Measurements from ENCODE around the gene DGCR8.
"Not testable (repeated sequence)": the region's sequence is repeated elsewhere in the genome, so short reads cannot be mapped to it uniquely, and the experiment has no call there.

Gene DGCR8

DNA sequence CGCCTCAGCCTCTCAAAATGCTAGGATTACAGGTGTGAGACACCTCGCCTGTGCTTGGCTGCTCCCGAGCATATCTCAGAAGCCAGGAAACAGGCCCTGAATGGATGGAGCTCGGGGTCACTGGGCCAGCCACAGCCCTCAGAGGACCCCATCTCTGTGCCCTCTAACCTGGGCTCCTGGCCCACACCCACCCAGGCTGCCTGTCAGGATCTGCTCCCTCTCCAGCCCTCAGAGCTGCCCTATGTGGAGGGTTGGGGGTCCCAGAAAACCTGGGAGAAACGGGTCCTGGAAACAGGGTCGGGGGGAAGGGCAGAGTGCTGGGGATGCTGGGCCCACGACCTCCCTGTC, 76.0 kb downstream of the DGCR8 start:
- DNase-seq: no peak

DNA sequence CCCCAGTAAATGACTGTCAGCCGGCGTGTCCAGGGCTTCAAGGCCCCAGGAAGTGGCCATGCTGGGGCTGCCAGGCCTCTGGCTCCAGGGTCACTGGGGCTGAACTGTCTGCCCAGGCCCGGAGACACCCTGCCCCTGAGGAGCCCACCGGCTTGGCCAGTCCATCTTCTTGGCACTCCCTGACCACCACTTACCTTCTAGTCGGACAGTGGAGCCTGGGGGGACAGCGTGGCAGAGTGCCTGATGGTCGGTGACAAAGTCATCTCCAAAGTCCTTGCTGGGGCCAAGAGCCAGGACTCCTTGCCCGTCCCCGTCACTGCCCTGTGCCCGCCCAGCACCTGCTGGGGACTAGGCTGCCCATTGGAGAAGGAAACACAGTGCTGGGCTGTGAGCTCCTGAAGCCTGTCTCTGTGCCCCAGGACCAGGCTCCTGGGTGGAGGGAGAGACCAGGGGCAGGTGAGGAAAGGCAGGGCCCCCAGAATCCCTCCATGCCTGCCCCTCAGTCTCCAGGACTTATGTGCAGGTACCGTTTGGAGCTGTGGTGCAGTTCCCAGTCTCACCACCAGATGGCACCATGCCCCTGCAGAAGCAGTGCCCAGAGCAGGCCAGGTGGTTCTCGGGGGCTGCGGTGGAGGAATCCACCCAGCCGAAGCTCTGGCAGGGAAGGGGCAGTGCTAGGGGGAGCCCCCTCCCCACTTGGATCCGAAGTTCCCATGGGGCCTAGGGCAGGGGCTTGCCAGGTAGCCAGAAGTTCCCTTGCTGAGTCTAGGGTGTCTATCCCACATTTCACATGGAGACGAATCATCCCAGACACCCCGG, 76.8 kb downstream of the DGCR8 start:
- DNase-seq: peak; percentile 85 to 89

DNA sequence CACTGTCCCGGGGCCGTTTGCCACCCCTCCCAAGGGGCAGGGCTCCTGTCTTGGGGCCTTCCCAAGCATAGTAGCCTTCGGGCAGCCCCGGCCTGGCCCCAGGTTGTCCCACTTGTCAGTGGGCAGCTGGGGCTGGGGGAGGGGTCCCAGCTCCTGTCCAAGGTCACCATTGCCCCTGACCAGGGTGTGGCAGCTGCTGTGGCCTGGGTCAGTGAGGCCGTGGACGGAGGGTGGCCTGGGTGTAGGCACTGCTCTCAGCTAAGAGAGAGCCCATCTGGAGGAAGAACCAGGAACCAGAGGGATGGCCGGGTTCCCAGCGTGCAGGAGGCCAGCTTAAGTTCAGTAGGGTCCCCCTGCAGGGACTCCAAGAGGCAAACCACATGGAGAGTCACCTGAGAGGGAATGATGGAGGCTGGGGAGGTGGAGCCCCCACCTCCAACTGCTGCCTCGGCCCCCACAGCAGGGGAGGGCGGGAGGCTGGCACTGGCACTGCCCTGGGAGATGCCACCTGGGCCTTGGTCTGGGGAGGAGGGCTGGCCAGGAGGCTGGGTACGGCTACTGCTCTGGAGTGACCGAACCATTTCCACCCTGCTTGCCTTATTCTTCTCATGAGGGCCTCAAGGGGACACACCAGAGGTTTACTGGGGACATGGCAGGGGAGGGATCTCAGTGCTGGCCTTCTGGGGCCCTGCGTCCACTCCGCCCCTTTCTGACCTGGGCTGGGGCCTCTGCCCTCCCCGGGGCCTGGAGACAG, 77.6 kb downstream of the DGCR8 start:
- no peak for DNase-seq

DNA sequence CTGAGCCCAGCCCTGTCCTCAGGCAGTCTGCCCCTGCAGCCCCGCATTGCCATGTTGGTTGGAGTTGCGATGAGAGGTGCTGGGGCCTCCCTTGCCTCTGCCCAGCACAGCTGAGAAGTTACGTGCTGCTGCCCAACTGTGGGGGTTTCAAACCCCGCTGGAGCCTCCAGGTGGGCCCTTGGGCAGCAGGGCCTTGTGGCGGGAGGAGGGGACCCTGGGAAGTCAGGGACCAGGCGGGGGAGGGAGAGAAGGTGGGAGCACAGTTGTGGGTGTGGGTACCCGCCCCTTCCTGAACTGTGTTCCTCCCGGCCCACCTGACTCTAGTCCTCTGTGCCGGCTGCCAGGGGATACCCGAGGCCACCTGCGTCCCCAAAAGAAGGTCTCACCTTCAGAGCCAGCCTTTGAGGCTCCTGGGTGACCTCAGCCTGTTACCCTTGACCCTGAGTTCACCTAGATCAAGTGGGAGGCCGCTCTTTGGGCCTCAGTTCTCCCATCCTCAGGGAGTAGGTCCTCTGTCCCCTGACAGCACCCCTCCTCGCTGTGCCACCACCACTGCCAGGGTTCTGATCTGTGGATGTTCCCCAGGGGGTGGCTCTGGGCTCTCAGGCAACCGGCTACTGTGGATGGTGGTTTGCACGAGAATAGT, 78.5 kb downstream of the DGCR8 start:
- DNase-seq: no peak

DNA sequence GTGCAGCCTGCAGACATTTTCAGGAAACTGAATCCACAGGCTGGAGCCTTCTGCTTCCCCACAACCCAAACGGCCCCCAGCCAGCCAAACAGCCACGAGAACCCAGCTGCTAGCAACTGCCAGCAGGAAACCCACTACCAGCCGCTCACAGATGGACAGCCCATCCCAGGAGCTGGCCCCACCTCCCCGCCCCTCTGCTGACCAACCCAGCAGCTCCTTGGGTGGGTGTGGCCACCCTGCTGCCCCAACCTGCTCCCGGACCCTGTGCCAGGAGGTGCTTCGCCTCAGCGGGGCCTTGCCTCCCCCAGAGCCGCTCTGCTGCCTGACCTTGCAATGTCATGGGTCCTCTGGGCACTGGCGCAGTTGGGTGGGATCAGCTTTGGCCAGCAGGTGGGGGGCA, 79.0 kb downstream of the DGCR8 start:
- no peak for DNase-seq

DNA sequence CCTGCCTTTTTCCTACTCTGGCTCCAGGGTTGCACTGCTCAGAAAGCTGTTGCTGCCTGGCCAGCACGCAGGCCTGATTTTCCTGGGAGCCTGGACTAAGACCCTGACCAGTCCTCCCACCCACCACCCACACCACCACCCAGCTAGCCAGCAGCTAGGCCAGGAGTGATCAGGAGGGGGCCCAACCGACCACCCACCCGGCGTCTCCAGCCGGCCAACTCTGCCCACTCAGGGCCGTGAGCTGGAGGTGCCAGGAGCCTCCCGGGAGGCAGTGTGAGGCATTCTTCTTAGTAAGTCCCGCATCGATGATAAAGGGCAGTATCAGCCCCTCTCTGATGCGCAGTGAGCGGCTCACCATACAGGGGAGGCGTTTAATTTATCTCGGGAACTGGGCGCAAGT, 79.5 kb downstream of the DGCR8 start:
- DNase-seq: not testable (repeated sequence)

DNA sequence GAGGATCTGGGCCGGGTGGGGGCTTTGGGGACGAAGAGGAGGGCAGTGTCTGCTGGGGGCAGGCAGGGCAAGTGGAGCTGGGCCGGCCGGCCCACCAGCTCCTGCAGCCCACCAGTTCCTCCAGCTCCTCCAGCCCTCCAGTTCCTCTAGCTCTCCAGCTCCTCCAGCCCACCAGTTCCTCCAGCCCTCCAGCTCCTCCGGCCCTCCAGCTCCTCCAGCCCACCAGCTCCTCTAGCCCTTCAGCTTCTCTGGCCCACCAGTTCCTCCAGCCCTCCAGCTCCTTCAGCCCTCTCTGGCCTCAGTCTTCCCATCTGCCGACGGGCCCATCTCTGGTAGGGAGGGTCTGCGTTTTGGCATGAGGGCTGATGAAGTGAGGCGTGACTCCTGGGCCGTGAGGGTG, 80.0 kb downstream of the DGCR8 start:
- DNase-seq: no peak
